H1 (cell line): Measurements from ENCODE around the gene SLC22A23.

Experiments used
- CTCF ChIP-seq, 3 experiments: IDR thresholded peaks; 1 replicate in 2 of 3; 2 replicates in 1 of 3; pipeline versions ENCODE4 v1.5.1 to v1.6.1; 2011; ENCODE audit warnings: low read length in 3 of 3, mild to moderate bottlenecking in 3 of 3, inconsistent platforms in 2 of 3, low read depth in 1 of 3, moderate library complexity in 1 of 3; ENCODE audit not compliant: insufficient read depth in 1 of 3; ENCODE audit errors: control extremely low read depth in 1 of 3
- EGR1 ChIP-seq: IDR thresholded peaks from 2 replicates; pipeline ENCODE4 v1.6.1; 2011; ENCODE audit warnings: low read depth, low read length, borderline replicate concordance
- EZH2 ChIP-seq: fragments of 200-600 bp; sonication (generic); IDR thresholded peaks from 2 replicates; pipeline ENCODE4 v1.7.1; 2012; ENCODE audit warnings: low read depth, mild to moderate bottlenecking, moderate library complexity, low read length, inconsistent platforms; ENCODE audit not compliant: severe bottlenecking
- HDAC2 ChIP-seq, 2 experiments: fragments of 300-600 bp in 1 of 2; sonication (generic) in 1 of 2; IDR thresholded peaks; 2 replicates each; pipeline ENCODE4 v1.6.1; 2011 to 2012; ENCODE audit warnings: low read depth in 2 of 2, low read length in 2 of 2, mild to moderate bottlenecking in 2 of 2, moderate library complexity in 2 of 2, borderline replicate concordance in 1 of 2, inconsistent platforms in 1 of 2
- KDM1A ChIP-seq: fragments of 200-600, 300-600 bp; sonication (generic); IDR thresholded peaks from 2 replicates; pipeline ENCODE4 v1.7.1; 2016; ENCODE audit warnings: mild to moderate bottlenecking, low read length, borderline replicate concordance
- POLR2A ChIP-seq, 2 experiments: IDR thresholded peaks; 1 replicate in 1 of 2; 2 replicates in 1 of 2; pipeline ENCODE4 v1.6.1; 2011; ENCODE audit warnings: low read depth in 2 of 2, low read length in 2 of 2, mild to moderate bottlenecking in 2 of 2; ENCODE audit errors: control extremely low read depth in 1 of 2
- POLR2AphosphoS5 ChIP-seq: IDR thresholded peaks from 2 replicates; pipeline ENCODE4 v1.6.1; 2011; ENCODE audit warnings: low read depth, low read length
- ZNF274 ChIP-seq: IDR thresholded peaks from 2 replicates; pipeline ENCODE4 v1.7.0; 2012; ENCODE audit warnings: low read length, borderline replicate concordance; ENCODE audit errors: extremely low read depth

- TF ChIP-seq ZNF274 (no peak), HDAC2 (IDR thresholded peaks at IDR 0.05; ENCODE audit: borderline replicate concordance in 1 of 2, low read depth in 2 of 2, low read length in 2 of 2) (no peak), KDM1A (no peak), POLR2AphosphoS5 (no peak), EGR1 (no peak), CTCF (IDR thresholded peaks at IDR 0.05; ENCODE audit: control extremely low read depth in 1 of 3, insufficient read depth in 1 of 3, low read depth in 1 of 3, low read length in 3 of 3) (no peak), EZH2 (no peak), POLR2A (IDR thresholded peaks at IDR 0.05; ENCODE audit: control extremely low read depth in 1 of 2, low read depth in 2 of 2, low read length in 2 of 2) (no peak)
These were observed 224.6 kb downstream of the SLC22A23 start for GRCh38 chr6:3232017-3232945.
